NCI-H345 treated with DMSO at 0.1 percent for 48 hours (cell line): ENCODE measurements around the gene UBE2H.

Experiments used
- DNase-seq: peaks from one replicate; lab custom pipeline; 2025; ENCODE audit not compliant: unreplicated experiment; lab: John Stamatoyannopoulos, UW

The UBE2H gene

GRCh38 chr7:129792721-129793120 lies 160.0 kb downstream of the UBE2H start:
- DNase-seq: no peak

- no peak for DNase-seq
Observed at GRCh38 chr7:129790136-129790535, 162.6 kb downstream of the UBE2H start.

GRCh38 chr7:129789652-129790051 lies 163.1 kb downstream of the UBE2H start:
- no peak for DNase-seq

- DNase-seq: no peak
Observed at GRCh38 chr7:129789000-129789399, 163.8 kb downstream of the UBE2H start.

GRCh38 chr7:129786825-129787563 lies 165.8 kb downstream of the UBE2H start:
- no peak for DNase-seq

- DNase-seq: no peak
Observed at GRCh38 chr7:129785685-129786514, 166.9 kb downstream of the UBE2H start.

- DNase-seq: no peak
Observed at GRCh38 chr7:129784783-129785684, 167.7 kb downstream of the UBE2H start.

- DNase-seq: no peak
Observed at GRCh38 chr7:129784437-129784782, 168.3 kb downstream of the UBE2H start.

GRCh38 chr7:129783584-129783919 lies 169.2 kb downstream of the UBE2H start:
- no peak for DNase-seq

- no peak for DNase-seq
Observed at GRCh38 chr7:129782818-129783583, 169.8 kb downstream of the UBE2H start.

GRCh38 chr7:129781928-129782817 lies 170.6 kb downstream of the UBE2H start:
- DNase-seq: no peak

GRCh38 chr7:129780974-129781927 lies 171.5 kb downstream of the UBE2H start:
- DNase-seq: no peak
